Measurements from ENCODE around the gene KRTAP12-3. TPM values are rescaled to one million over a fixed set of nuclear protein-coding genes. Genes with fewer than 3 reads are reported as not detected.
"Not testable (repeated sequence)": the region's sequence is repeated elsewhere in the genome, so short reads cannot be mapped to it uniquely, and the experiment has no call there.

The KRTAP12-3 gene
- total RNA-seq, 4 donors from 2014 or later: not detected

GRCh38 chr21:44686000-44686781 is 28.5 kb downstream of the KRTAP12-3 start:
- intact Hi-C loops (cut with DNase I; ENCODE audit: low total_unique reads): no loop called here
- Histone ChIP-seq H3K27ac (no peak overlapping the region), H3K4me1 (no peaks in the 10 kb centered on the region), H3K9me3 (no peaks in the 10 kb centered on the region), H3K36me3 (no peaks in the 10 kb centered on the region), H3K4me3 (no peak overlapping the region), H3K27me3 (no peaks in the 10 kb centered on the region)
- TF ChIP-seq POLR2A (IDR thresholded peaks at IDR 0.05) (no peak), CTCF (IDR thresholded peaks at IDR 0.05) (no peak)
- no peak for DNase-seq

GRCh38 chr21:44686843-44687561 is 29.3 kb downstream of the KRTAP12-3 start:
- H3K36me3 ChIP-seq: no peaks in the 10 kb centered on the region
- intact Hi-C loops (cut with DNase I; ENCODE audit: low total_unique reads): no loop called here
- no peak for TF ChIP-seq POLR2A (IDR thresholded peaks at IDR 0.05)
- TF ChIP-seq CTCF (IDR thresholded peaks at IDR 0.05): no peak
- no peaks in the 10 kb centered on the region for H3K9me3 ChIP-seq
- H3K27ac ChIP-seq: no peak overlapping the region
- no peak for DNase-seq
- no peaks in the 10 kb centered on the region for H3K27me3 ChIP-seq
- H3K4me1 ChIP-seq: no peaks in the 10 kb centered on the region
- H3K4me3 ChIP-seq: no peak overlapping the region

GRCh38 chr21:44687671-44688070 is 29.9 kb downstream of the KRTAP12-3 start:
- peaks cover 0 to 1% of the 10 kb centered on the region in 2 donors for H3K9me3 ChIP-seq
- no peak overlapping the region for H3K4me3 ChIP-seq
- DNase-seq: no peak
- intact Hi-C loops (cut with DNase I; ENCODE audit: low total_unique reads): no loop called here
- H3K27ac ChIP-seq: no peak overlapping the region
- no peaks in the 10 kb centered on the region for H3K27me3 ChIP-seq
- no peaks in the 10 kb centered on the region for H3K36me3 ChIP-seq
- TF ChIP-seq CTCF (IDR thresholded peaks at IDR 0.05) (no peak), POLR2A (IDR thresholded peaks at IDR 0.05) (no peak)
- no peaks in the 10 kb centered on the region for H3K4me1 ChIP-seq

- H3K27me3 ChIP-seq; H3K4me3 ChIP-seq; DNase-seq; intact Hi-C loops (cut with DNase I; ENCODE audit: low total_unique reads); H3K4me1 ChIP-seq; H3K36me3 ChIP-seq; H3K27ac ChIP-seq; H3K9me3 ChIP-seq: not testable (repeated sequence)
Observed at GRCh38 chr21:44689740-44690139, 32.0 kb downstream of the KRTAP12-3 start.

GRCh38 chr21:44691686-44692085 is 34.0 kb downstream of the KRTAP12-3 start:
- no peak for DNase-seq
- Histone ChIP-seq H3K4me1 (no peaks in the 10 kb centered on the region), H3K27me3 (no peaks in the 10 kb centered on the region), H3K27ac (no peak overlapping the region), H3K9me3 (peaks cover 0 to 3% of the 10 kb centered on the region in 2 donors), H3K4me3 (no peak overlapping the region), H3K36me3 (no peaks in the 10 kb centered on the region)
- intact Hi-C loops (cut with DNase I; ENCODE audit: low total_unique reads): no loop called here
- TF ChIP-seq CTCF (IDR thresholded peaks at IDR 0.05): no peak
- TF ChIP-seq POLR2A (IDR thresholded peaks at IDR 0.05): no peak

All from uterus (tissue), 4 donors.